T-cell (primary cell): Measurements from ENCODE around the gene HTR6. TPM values are rescaled to one million over a fixed set of nuclear protein-coding genes. Genes with fewer than 3 reads are reported as not detected.

Experiments
- ATAC-seq, 4 experiments: fragments of 200-7000 bp in 3 of 4; fragments of 150-1000 bp in 1 of 4; cut with Tn5 transposase; replicated peaks in 1 of 4; 1 replicate in 3 of 4; 2 replicates in 1 of 4; pipeline ENCODE4 v1.10.0; 2021; ENCODE audit warnings: moderate library complexity in 3 of 4, mild to moderate bottlenecking in 2 of 4, moderate number of reproducible peaks in 1 of 4
- CTCF ChIA-PET, 2 donors: fragments of 300-600 bp; sonication (Branson Sonifier 250); formaldehyde crosslinking; loops; one replicate each; lab custom pipeline; 2022; ENCODE audit warnings: antibody characterized with exemption in 2 of 2; lab: Charles Lee
- POLR2A ChIA-PET, 2 donors: fragments of 300-600 bp; sonication (Branson Sonifier 250); formaldehyde crosslinking; loops; one replicate each; lab custom pipeline; 2022; ENCODE audit warnings: antibody characterized with exemption in 2 of 2; lab: Charles Lee
- DNase-seq, 35 experiments: peaks; one replicate each; pipeline versions ENCODE4 v3.0.0 to v3.0.0-alpha.2; 2013 to 2023
- H3K27ac ChIP-seq: one replicate; pipeline ENCODE4 v1.5.1; 2013; ENCODE audit warnings: low read length
- H3K27me3 ChIP-seq, 2 experiments: replicated peaks in 1 of 2; 1 replicate in 1 of 2; 2 replicates in 1 of 2; pipeline versions ENCODE4 v1.6.1 to v1.7.0; 2013; ENCODE audit warnings: low read length in 1 of 2, mixed read lengths in 1 of 2; ENCODE audit not compliant: control insufficient read depth in 2 of 2, insufficient read depth in 2 of 2; ENCODE audit errors: extremely low read depth in 1 of 2
- H3K36me3 ChIP-seq, 2 donors: 1 replicate in 1 of 2; 2 replicates in 1 of 2; pipeline versions ENCODE4 v1.6.1 to v1.7.0; 2013; ENCODE audit warnings: low read length in 1 of 2; ENCODE audit not compliant: control insufficient read depth in 2 of 2, insufficient read depth in 1 of 2; ENCODE audit errors: extremely low read depth in 1 of 2
- H3K4me1 ChIP-seq, 2 experiments: 1 replicate in 1 of 2; 2 replicates in 1 of 2; pipeline versions ENCODE4 v1.6.1 to v1.7.0; 2013; ENCODE audit warnings: low read length in 2 of 2, mixed read lengths in 1 of 2; ENCODE audit not compliant: insufficient read depth in 2 of 2, control insufficient read depth in 1 of 2; ENCODE audit errors: extremely low read depth in 1 of 2
- H3K4me3 ChIP-seq, 2 donors: 1 replicate in 1 of 2; 2 replicates in 1 of 2; pipeline versions ENCODE4 v1.5.1 to v1.7.0; 2013; ENCODE audit warnings: mild to moderate bottlenecking in 2 of 2, low read length in 1 of 2, moderate library complexity in 1 of 2; ENCODE audit not compliant: control insufficient read depth in 1 of 2; ENCODE audit errors: extremely low read depth in 1 of 2
- H3K9me3 ChIP-seq: 2 replicates; pipeline ENCODE4 v1.7.0; 2013
- H3K27ac Mint-ChIP-seq, 2 donors: one replicate each; pipeline ENCODE4 v1.8.0; 2020 to 2021; ENCODE audit warnings: mild to moderate bottlenecking in 2 of 2, mixed read lengths in 2 of 2
- H3K27me3 Mint-ChIP-seq, 2 donors: one replicate each; pipeline ENCODE4 v1.8.0; 2021 to 2022; ENCODE audit warnings: mixed read lengths in 2 of 2
- H3K36me3 Mint-ChIP-seq: one replicate; pipeline ENCODE4 v1.8.0; 2021; ENCODE audit warnings: mixed read lengths
- H3K4me1 Mint-ChIP-seq, 3 donors: one replicate each; pipeline ENCODE4 v1.8.0; 2020 to 2022; ENCODE audit warnings: mixed read lengths in 3 of 3, mild to moderate bottlenecking in 1 of 3
- H3K4me3 Mint-ChIP-seq, 3 donors: one replicate each; pipeline ENCODE4 v1.8.0; 2020 to 2022; ENCODE audit warnings: mild to moderate bottlenecking in 3 of 3, mixed read lengths in 3 of 3, moderate library complexity in 3 of 3
- H3K9me3 Mint-ChIP-seq, 3 donors: one replicate each; pipeline ENCODE4 v1.8.0; 2020 to 2022; ENCODE audit warnings: mixed read lengths in 3 of 3
- WGBS: methylation state at CpG from one replicate; pipeline ENCODE4 v1.1.5; 2013; ENCODE audit warnings: missing lambda C conversion rate; ENCODE audit not compliant: insufficient coverage; 5-methylcytosine and 5-hydroxymethylcytosine counted together
- total RNA-seq, 35 experiments: library from RNA in 6 of 35; stranded (reverse) in 6 of 35; fragments of 120-200 nt in 1 of 35; gene quantifications; one replicate each; pipeline versions ENCODE4 v1.2.1 to v1.2.4 and lab custom pipeline; 2013 to 2026

HTR6 gene
- total RNA-seq, 5 donors from 2014 or later (not counting 1 experiment from before 2014, with no cell fraction given) = 0.16 to 0.90 (median 0.19) TPM

- Histone ChIP-seq H3K27ac (no peak overlapping the region), H3K27me3 (no peaks in the 10 kb centered on the region), H3K4me1 (no peaks in the 10 kb centered on the region), H3K36me3 (peaks cover 0 to 20% of the 10 kb centered on the region in 2 donors), H3K4me3 (no peak overlapping the region), H3K9me3 (no peaks in the 10 kb centered on the region)
- POLR2A ChIA-PET = no interaction called here
- H3K36me3 Mint-ChIP-seq = peaks cover 65% of the 10 kb centered on the region
- 94% methylated on average over 2 of the region's 3 CpGs for WGBS
- H3K4me3 Mint-ChIP-seq = no peak overlapping the region
- no peak for DNase-seq
- no peaks in the 10 kb centered on the region for H3K4me1 Mint-ChIP-seq
- H3K27me3 Mint-ChIP-seq = no peaks in the 10 kb centered on the region
- H3K27ac Mint-ChIP-seq = no peak overlapping the region
- ATAC-seq = no peak
- H3K9me3 Mint-ChIP-seq = peaks cover 0 to 9% (median 8%) of the 10 kb centered on the region in 3 donors
- CTCF ChIA-PET = no interaction called here
Observed at GRCh38 chr1:19730232-19730631, 65.6 kb downstream of the HTR6 start.

Other genes with a start within 250 kb of the HTR6 start
- 100 to 1,000 TPM; 272 to 342 (median 320) TPM for gene CAPZB, start 179.3 kb upstream of the HTR6 start, total RNA-seq
- gene NBL1, start 20.6 kb upstream of the HTR6 start, total RNA-seq = 10 to 100 TPM; 11.4 to 38.1 (median 13.7) TPM
- 10 to 100 TPM; 17.2 to 29.2 (median 22.3) TPM for gene TMCO4, start 135.0 kb downstream of the HTR6 start, total RNA-seq
- not detected for gene RNF186, start 150.4 kb downstream of the HTR6 start, total RNA-seq
- 10 to 100 TPM; 10.6 to 20.4 (median 13.6) TPM for gene OTUD3, start 217.5 kb downstream of the HTR6 start, total RNA-seq